ENCODE measurements around the gene ACAD8. TPM values are rescaled to one million over a fixed set of nuclear protein-coding genes. Genes with fewer than 3 reads are reported as not detected.
"Not testable (repeated sequence)": the region's sequence is repeated elsewhere in the genome, so short reads cannot be mapped to it uniquely, and the experiment has no call there.

The ACAD8 gene
- total and polyA plus RNA-seq, 10 donors: 15.7 to 37.5 (median 27.2) TPM

DNA sequence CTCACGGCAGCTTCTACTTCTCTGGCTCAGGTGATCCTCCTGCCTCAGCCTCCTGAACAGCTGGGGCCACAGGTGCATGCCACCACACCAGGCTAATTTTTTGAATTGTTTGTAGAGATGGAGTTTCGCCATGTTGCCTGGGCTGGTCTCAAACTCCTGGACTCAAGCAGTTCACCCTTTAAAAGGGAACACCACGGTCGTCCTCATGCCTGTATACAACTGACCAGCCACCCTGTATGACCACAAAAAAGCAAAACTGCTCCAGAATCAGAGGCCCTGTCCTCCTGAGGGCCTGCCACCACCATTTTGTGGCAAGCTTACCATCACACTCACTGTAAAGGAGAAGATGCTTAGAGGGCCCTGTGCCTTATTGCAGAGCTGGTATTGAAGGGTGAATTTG, 25.0 kb downstream of the ACAD8 start:
- 91 to 97% (median 95%) methylated on average over 4 of the region's 4 CpGs for WGBS, 5 donors

DNA sequence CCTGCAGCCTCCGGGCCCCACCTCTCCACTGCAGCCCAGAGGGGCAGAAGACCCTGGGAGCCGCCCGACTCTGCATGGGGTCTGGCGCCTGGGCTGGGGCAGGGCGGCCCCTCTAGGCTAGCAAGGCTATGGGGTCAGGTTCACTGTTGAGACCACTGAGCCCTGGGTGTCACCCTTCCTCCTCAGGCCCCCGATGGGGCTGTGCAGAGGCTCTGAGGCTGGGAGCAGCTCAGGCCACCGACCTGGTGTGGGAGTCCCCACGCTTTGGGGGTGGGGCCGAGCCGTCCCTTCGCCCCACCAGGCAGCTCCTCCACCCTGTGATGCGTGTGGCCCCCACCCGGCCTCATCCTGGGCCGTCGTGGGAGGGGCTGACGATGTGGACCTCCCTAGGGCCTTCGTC, 28.3 kb downstream of the ACAD8 start:
- DNase-seq; H3K4me3 ChIP-seq; intact Hi-C loops (cut with DNase I; ENCODE audit: low total_unique reads); H3K27ac ChIP-seq; H3K36me3 ChIP-seq: not testable (repeated sequence)
- Histone ChIP-seq H3K4me1 (peaks cover 6 to 12% (median 10%) of the 10 kb centered on the region in 6 donors), H3K9me3 (peaks cover 0 to 10% (median 2%) of the 10 kb centered on the region in 8 donors), H3K27me3 (replicated peaks in 1 of 7) (peaks cover 4 to 62% (median 31%) of the 10 kb centered on the region in 7 donors)
- 82 to 88% (median 85%) methylated on average over 4 to 16 of the region's 17 CpGs; no CpG with 5 or more reads in 1 of the 5 donors for WGBS, 5 donors

More for the DNA sequence above, 25.0 kb downstream of the ACAD8 start:
- H3K36me3 ChIP-seq: no peaks in the 10 kb centered on the region
- TF ChIP-seq, protein P1, sequence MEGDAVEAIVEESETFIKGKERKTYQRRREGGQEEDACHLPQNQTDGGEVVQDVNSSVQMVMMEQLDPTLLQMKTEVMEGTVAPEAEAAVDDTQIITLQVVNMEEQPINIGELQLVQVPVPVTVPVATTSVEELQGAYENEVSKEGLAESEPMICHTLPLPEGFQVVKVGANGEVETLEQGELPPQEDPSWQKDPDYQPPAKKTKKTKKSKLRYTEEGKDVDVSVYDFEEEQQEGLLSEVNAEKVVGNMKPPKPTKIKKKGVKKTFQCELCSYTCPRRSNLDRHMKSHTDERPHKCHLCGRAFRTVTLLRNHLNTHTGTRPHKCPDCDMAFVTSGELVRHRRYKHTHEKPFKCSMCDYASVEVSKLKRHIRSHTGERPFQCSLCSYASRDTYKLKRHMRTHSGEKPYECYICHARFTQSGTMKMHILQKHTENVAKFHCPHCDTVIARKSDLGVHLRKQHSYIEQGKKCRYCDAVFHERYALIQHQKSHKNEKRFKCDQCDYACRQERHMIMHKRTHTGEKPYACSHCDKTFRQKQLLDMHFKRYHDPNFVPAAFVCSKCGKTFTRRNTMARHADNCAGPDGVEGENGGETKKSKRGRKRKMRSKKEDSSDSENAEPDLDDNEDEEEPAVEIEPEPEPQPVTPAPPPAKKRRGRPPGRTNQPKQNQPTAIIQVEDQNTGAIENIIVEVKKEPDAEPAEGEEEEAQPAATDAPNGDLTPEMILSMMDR (IDR thresholded peaks at IDR 0.05 in 8 of 11, conservative IDR thresholded peaks at IDR 0.05 in 3 of 11): no peak
- TF ChIP-seq POLR2A (IDR thresholded peaks at IDR 0.05) (no peak), POLR2AphosphoS5 (IDR thresholded peaks at IDR 0.05) (no peak)
- intact Hi-C loops (cut with DNase I; ENCODE audit: low total_unique reads): no loop called here
- DNase-seq: no peak
- peaks cover 4 to 84% (median 63%) of the 10 kb centered on the region in 7 donors for H3K27me3 ChIP-seq (replicated peaks in 1 of 7)
- H3K4me3 ChIP-seq: no peak overlapping the region
- H3K9me3 ChIP-seq: peaks cover 0 to 10% (median 2%) of the 10 kb centered on the region in 8 donors
- peaks cover 17 to 38% (median 26%) of the 10 kb centered on the region in 6 donors for H3K4me1 ChIP-seq
- H3K27ac ChIP-seq: no peak overlapping the region

DNA sequence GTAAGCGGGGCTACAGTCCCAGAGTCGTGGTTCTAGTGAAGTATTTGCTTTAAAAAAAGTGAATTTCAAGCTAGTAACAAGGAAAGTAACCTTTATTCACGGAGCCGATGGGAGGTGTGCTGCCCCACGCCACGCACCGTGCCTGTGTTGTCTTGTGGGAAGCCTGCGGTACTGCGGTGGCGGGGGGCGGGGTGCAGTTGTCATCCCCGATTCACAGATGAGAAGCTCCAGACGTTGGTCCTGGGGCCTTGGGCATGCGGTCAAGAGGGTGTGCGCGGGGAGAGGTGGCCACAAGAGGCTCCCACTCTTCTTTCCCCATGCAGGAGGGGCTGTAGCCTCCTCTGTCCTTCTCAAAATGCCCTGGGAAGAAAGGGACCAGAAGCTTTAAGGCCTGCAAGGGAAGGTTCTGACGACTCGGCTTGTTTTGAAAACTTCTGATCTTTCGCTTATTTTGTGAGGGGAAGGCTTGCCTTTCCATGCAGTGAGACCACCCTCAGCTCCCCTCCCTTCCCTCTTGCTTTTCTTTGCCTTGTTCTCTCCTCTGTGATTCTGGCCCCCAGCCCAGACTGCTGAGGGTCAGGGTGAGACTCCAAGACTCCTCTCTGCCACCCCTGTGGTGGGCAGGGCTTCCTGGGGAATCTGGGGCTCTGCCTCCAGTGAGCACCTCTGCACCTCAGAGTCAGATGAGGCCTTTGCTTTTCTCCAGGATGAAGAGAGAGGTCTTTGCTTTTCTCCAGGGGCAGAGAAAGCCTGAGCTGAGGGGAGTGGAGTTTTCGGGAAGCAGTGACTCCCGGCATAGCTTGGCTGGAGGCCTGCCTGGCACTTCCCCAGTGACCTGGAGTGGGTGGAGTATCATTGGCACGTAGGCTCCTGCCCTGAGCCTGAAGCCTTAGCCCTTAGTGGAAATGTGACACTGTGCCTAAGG, 29.0 kb downstream of the ACAD8 start:
- 81 to 88% (median 86%) methylated on average over 22 of the region's 22 CpGs for WGBS, 5 donors
- no peak for DNase-seq
- intact Hi-C loops (cut with DNase I; ENCODE audit: low total_unique reads): no loop called here
- no peak for TF ChIP-seq POLR2AphosphoS5 (IDR thresholded peaks at IDR 0.05)
- TF ChIP-seq POLR2A (IDR thresholded peaks at IDR 0.05): no peak
- TF ChIP-seq, protein P1 (IDR thresholded peaks at IDR 0.05 in 8 of 11, conservative IDR thresholded peaks at IDR 0.05 in 3 of 11): no peak
- Histone ChIP-seq H3K27ac (no peak overlapping the region), H3K9me3 (peaks cover 0 to 10% (median 2%) of the 10 kb centered on the region in 8 donors), H3K36me3 (no peaks in the 10 kb centered on the region), H3K4me3 (no peak overlapping the region), H3K27me3 (replicated peaks in 1 of 7) (peaks cover 0 to 55% (median 23%) of the 10 kb centered on the region in 7 donors), H3K4me1 (peaks cover 0 to 5% (median 2%) of the 10 kb centered on the region in 6 donors)

- H3K9me3 ChIP-seq: peaks cover 0 to 1% (median under 1%) of the 10 kb centered on the region in 8 donors
- no peak overlapping the region for H3K27ac ChIP-seq
- peaks cover 0 to 46% (median 11%) of the 10 kb centered on the region in 7 donors for H3K27me3 ChIP-seq (replicated peaks in 1 of 7)
- TF ChIP-seq, protein P1 (IDR thresholded peaks at IDR 0.05 in 8 of 11, conservative IDR thresholded peaks at IDR 0.05 in 3 of 11): no peak
- TF ChIP-seq POLR2A (IDR thresholded peaks at IDR 0.05): no peak
- TF ChIP-seq POLR2AphosphoS5 (IDR thresholded peaks at IDR 0.05): no peak
- H3K4me1 ChIP-seq: no peaks in the 10 kb centered on the region
- intact Hi-C loops (cut with DNase I; ENCODE audit: low total_unique reads): no loop called here
- WGBS, 5 donors: 82 to 89% (median 87%) methylated on average over 16 of the region's 16 CpGs
- H3K4me3 ChIP-seq: no peak overlapping the region
- no peak for DNase-seq
- no peaks in the 10 kb centered on the region for H3K36me3 ChIP-seq
These were observed 30.3 kb downstream of the ACAD8 start for GRCh38 chr11:134283461-134284230.

GRCh38 chr11:134284349-134284748, 31.0 kb downstream of the ACAD8 start:
- 87 to 93% (median 91%) methylated on average over 5 of the region's 5 CpGs for WGBS, 5 donors
- H3K9me3 ChIP-seq; H3K36me3 ChIP-seq; intact Hi-C loops (cut with DNase I; ENCODE audit: low total_unique reads); H3K4me1 ChIP-seq; DNase-seq; H3K27ac ChIP-seq; H3K4me3 ChIP-seq: not testable (repeated sequence)
- peaks cover 0 to 39% (median 7%) of the 10 kb centered on the region in 7 donors for H3K27me3 ChIP-seq (replicated peaks in 1 of 7)

Measured in spleen (tissue), 11 donors.